Activated naive CD4-positive, alpha-beta T cell treated with anti-CD3 and anti-CD28 coated beads, Interleukin-2, amount 10 ng/mL, durations not matched to agents 7 days and 5 days (primary cell): ENCODE results near the gene EIF6.
A peak's percentile ranks its signal among the peaks of the same experiment; 100 is the strongest.
"Not testable (repeated sequence)": the region's sequence is repeated elsewhere in the genome, so short reads cannot be mapped to it uniquely, and the experiment has no call there.

Experiments
- CTCF ChIA-PET: fragments of 350-600 bp; sonication (Branson Sonifier 250); formaldehyde crosslinking; loops from one replicate; lab custom pipeline; 2021; ENCODE audit warnings: antibody characterized with exemption; lab: Charles Lee
- DNase-seq: peaks from one replicate; pipeline ENCODE4 v3.0.0-alpha.2; 2020
- H3K27ac Mint-ChIP-seq: one replicate; pipeline ENCODE4 v1.8.0; 2021; ENCODE audit warnings: mild to moderate bottlenecking, moderate library complexity, mixed read lengths
- H3K27me3 Mint-ChIP-seq: one replicate; pipeline ENCODE4 v1.8.0; 2021; ENCODE audit warnings: mild to moderate bottlenecking, mixed read lengths
- H3K36me3 Mint-ChIP-seq: one replicate; pipeline ENCODE4 v1.8.0; 2021; ENCODE audit warnings: mixed read lengths
- H3K4me1 Mint-ChIP-seq: one replicate; pipeline ENCODE4 v1.8.0; 2021; ENCODE audit warnings: mixed read lengths
- H3K4me3 Mint-ChIP-seq: one replicate; pipeline ENCODE4 v1.8.0; 2021; ENCODE audit warnings: mild to moderate bottlenecking, moderate library complexity, mixed read lengths
- H3K9me3 Mint-ChIP-seq: one replicate; pipeline ENCODE4 v1.8.0; 2021; ENCODE audit warnings: mixed read lengths

Gene EIF6

GRCh38 chr20:35260426-35260825 is 24.1 kb downstream of the EIF6 start:
- Mint-ChIP-seq H3K36me3 (peaks cover 3% of the 10 kb centered on the region), H3K4me1 (no peaks in the 10 kb centered on the region), H3K4me3 (no peak overlapping the region), H3K9me3 (no peaks in the 10 kb centered on the region), H3K27ac (no peak overlapping the region), H3K27me3 (no peaks in the 10 kb centered on the region)
- CTCF ChIA-PET: interaction anchor here (1.3 kb wide), 1 partner anchor 9 kb away, joined by 3 read pairs; no protein-coding TSS in a partner anchor
- no peak for DNase-seq

- DNase-seq: no peak
- no peaks in the 10 kb centered on the region for H3K9me3 Mint-ChIP-seq
- no peaks in the 10 kb centered on the region for H3K27me3 Mint-ChIP-seq
- no peak overlapping the region for H3K4me3 Mint-ChIP-seq
- H3K27ac Mint-ChIP-seq: no peak overlapping the region
- H3K4me1 Mint-ChIP-seq: peaks cover 10% of the 10 kb centered on the region
- H3K36me3 Mint-ChIP-seq: peaks cover 2% of the 10 kb centered on the region
- CTCF ChIA-PET: no interaction called here
Observed at GRCh38 chr20:35257175-35257909, 27.2 kb downstream of the EIF6 start.

GRCh38 chr20:35254448-35254999 is 30.0 kb downstream of the EIF6 start:
- Mint-ChIP-seq H3K4me1 (peaks cover 30% of the 10 kb centered on the region), H3K9me3 (no peaks in the 10 kb centered on the region), H3K4me3 (no peak overlapping the region), H3K27me3 (no peaks in the 10 kb centered on the region), H3K27ac (no peak overlapping the region), H3K36me3 (peaks cover 4% of the 10 kb centered on the region)
- CTCF ChIA-PET: interaction anchor here (0.7 kb wide), 1 partner anchor 14 kb away, joined by 4 read pairs; no protein-coding TSS in a partner anchor
- DNase-seq: no peak

- CTCF ChIA-PET: no interaction called here
- H3K4me3 Mint-ChIP-seq: no peak overlapping the region
- DNase-seq: no peak
Observed at GRCh38 chr20:35253010-35253409, 31.6 kb downstream of the EIF6 start.

GRCh38 chr20:35252598-35252997 is 32.0 kb downstream of the EIF6 start:
- peak overlapping the region; percentile 11 for H3K4me3 Mint-ChIP-seq
- CTCF ChIA-PET: interaction anchor here (0.6 to 1.9 kb wide), 2 partner anchors 17 to 348 kb away, joined by 3 to 7 read pairs; no protein-coding TSS in a partner anchor
- H3K27ac Mint-ChIP-seq: peak overlapping the region; percentile 99

More at GRCh38 chr20:35253010-35253409, 31.6 kb downstream of the EIF6 start:
- peak overlapping the region; percentile 84 for H3K27ac Mint-ChIP-seq
- H3K4me1 Mint-ChIP-seq: peaks cover 30% of the 10 kb centered on the region
- peaks cover 4% of the 10 kb centered on the region for H3K36me3 Mint-ChIP-seq
- H3K9me3 Mint-ChIP-seq: no peaks in the 10 kb centered on the region
- no peaks in the 10 kb centered on the region for H3K27me3 Mint-ChIP-seq

GRCh38 chr20:35252037-35252461 is 32.5 kb downstream of the EIF6 start:
- H3K4me1 Mint-ChIP-seq: peaks cover 30% of the 10 kb centered on the region
- peaks cover 4% of the 10 kb centered on the region for H3K36me3 Mint-ChIP-seq
- peak overlapping the region; percentile 99 for H3K27ac Mint-ChIP-seq
- H3K27me3 Mint-ChIP-seq: no peaks in the 10 kb centered on the region
- peak overlapping the region; percentile 11 for H3K4me3 Mint-ChIP-seq
- no peaks in the 10 kb centered on the region for H3K9me3 Mint-ChIP-seq
- DNase-seq: peak; percentile 61
- CTCF ChIA-PET: interaction anchor here (0.6 to 1.9 kb wide), 2 partner anchors 17 to 347 kb away, joined by 3 to 7 read pairs; no protein-coding TSS in a partner anchor

More at GRCh38 chr20:35252598-35252997, 32.0 kb downstream of the EIF6 start:
- not testable (repeated sequence) for H3K27me3 Mint-ChIP-seq, H3K36me3 Mint-ChIP-seq, DNase-seq, H3K9me3 Mint-ChIP-seq
- H3K4me1 Mint-ChIP-seq: peaks cover 30% of the 10 kb centered on the region

GRCh38 chr20:35251613-35251940 is 33.0 kb downstream of the EIF6 start:
- peak overlapping the region; percentile 99 for H3K27ac Mint-ChIP-seq
- H3K9me3 Mint-ChIP-seq: no peaks in the 10 kb centered on the region
- H3K4me1 Mint-ChIP-seq: peaks cover 30% of the 10 kb centered on the region
- DNase-seq: no peak
- CTCF ChIA-PET: interaction anchor here (1.9 kb wide), 1 partner anchor 18 kb away, joined by 7 read pairs; no protein-coding TSS in a partner anchor
- no peak overlapping the region for H3K4me3 Mint-ChIP-seq
- H3K36me3 Mint-ChIP-seq: peaks cover 4% of the 10 kb centered on the region
- no peaks in the 10 kb centered on the region for H3K27me3 Mint-ChIP-seq

- H3K4me3 Mint-ChIP-seq: no peak overlapping the region
- H3K9me3 Mint-ChIP-seq: no peaks in the 10 kb centered on the region
- H3K27me3 Mint-ChIP-seq: no peaks in the 10 kb centered on the region
- H3K4me1 Mint-ChIP-seq: peaks cover 28% of the 10 kb centered on the region
- H3K36me3 Mint-ChIP-seq: peaks cover 2% of the 10 kb centered on the region
- CTCF ChIA-PET: interaction anchor here (0.7 to 1.3 kb wide), 4 partner anchors 21 to 104 kb away, joined by 3 to 5 read pairs (median 3); no protein-coding TSS in a partner anchor
- DNase-seq: no peak
- H3K27ac Mint-ChIP-seq: no peak overlapping the region
Observed at GRCh38 chr20:35248641-35249475, 35.7 kb downstream of the EIF6 start.

- Mint-ChIP-seq H3K9me3 (no peaks in the 10 kb centered on the region), H3K4me1 (peaks cover 14% of the 10 kb centered on the region), H3K4me3 (no peak overlapping the region), H3K36me3 (no peaks in the 10 kb centered on the region), H3K27ac (no peak overlapping the region), H3K27me3 (no peaks in the 10 kb centered on the region)
- CTCF ChIA-PET: no interaction called here
- DNase-seq: no peak
Observed at GRCh38 chr20:35246723-35247122, 37.8 kb downstream of the EIF6 start.

GRCh38 chr20:35243986-35244385 is 40.6 kb downstream of the EIF6 start:
- CTCF ChIA-PET: no interaction called here
- H3K4me3 Mint-ChIP-seq: no peak overlapping the region
- DNase-seq: no peak
- H3K4me1 Mint-ChIP-seq: no peaks in the 10 kb centered on the region
- H3K36me3 Mint-ChIP-seq: no peaks in the 10 kb centered on the region
- H3K27ac Mint-ChIP-seq: no peak overlapping the region
- no peaks in the 10 kb centered on the region for H3K9me3 Mint-ChIP-seq
- peaks cover 10% of the 10 kb centered on the region for H3K27me3 Mint-ChIP-seq

GRCh38 chr20:35243317-35243716 is 41.3 kb downstream of the EIF6 start:
- Mint-ChIP-seq H3K4me1 (no peaks in the 10 kb centered on the region), H3K36me3 (no peaks in the 10 kb centered on the region), H3K9me3 (no peaks in the 10 kb centered on the region), H3K4me3 (no peak overlapping the region), H3K27ac (no peak overlapping the region), H3K27me3 (peaks cover 10% of the 10 kb centered on the region)
- CTCF ChIA-PET: no interaction called here
- DNase-seq: no peak

GRCh38 chr20:35240811-35241293 is 43.7 kb downstream of the EIF6 start:
- no peaks in the 10 kb centered on the region for H3K9me3 Mint-ChIP-seq
- H3K4me3 Mint-ChIP-seq: no peak overlapping the region
- no peaks in the 10 kb centered on the region for H3K36me3 Mint-ChIP-seq
- CTCF ChIA-PET: no interaction called here
- no peak for DNase-seq
- H3K27me3 Mint-ChIP-seq: peaks cover 10% of the 10 kb centered on the region
- no peaks in the 10 kb centered on the region for H3K4me1 Mint-ChIP-seq
- H3K27ac Mint-ChIP-seq: no peak overlapping the region

GRCh38 chr20:35240083-35240810 is 44.3 kb downstream of the EIF6 start:
- H3K4me3 Mint-ChIP-seq: no peak overlapping the region
- H3K9me3 Mint-ChIP-seq: no peaks in the 10 kb centered on the region
- H3K27me3 Mint-ChIP-seq: peaks cover 10% of the 10 kb centered on the region
- H3K27ac Mint-ChIP-seq: no peak overlapping the region
- H3K36me3 Mint-ChIP-seq: no peaks in the 10 kb centered on the region
- no peaks in the 10 kb centered on the region for H3K4me1 Mint-ChIP-seq
- DNase-seq: no peak
- CTCF ChIA-PET: no interaction called here
